Transverse colon (tissue), 4 donors: ENCODE results near the gene IFITM10.

Source experiments
- CTCF ChIP-seq, 5 experiments: fragments of 200-600 bp in 3 of 5; fragments of 450-650 bp in 2 of 5; sonication (generic) in 3 of 5; IDR thresholded peaks; 1 replicate in 2 of 5; 2 replicates in 3 of 5; pipeline ENCODE4 v1.5.1; 2016 to 2017; ENCODE audit warnings: antibody characterized with exemption in 5 of 5, inconsistent platforms in 3 of 5, mild to moderate bottlenecking in 2 of 5, moderate library complexity in 1 of 5
- EP300 ChIP-seq: sonication (generic); formaldehyde crosslinking; IDR thresholded peaks from one replicate; pipeline ENCODE4 v1.6.1; 2017; ENCODE audit warnings: antibody characterized with exemption, low read depth
- POLR2A ChIP-seq: fragments of 450-650 bp; IDR thresholded peaks from one replicate; pipeline ENCODE4 v1.6.1; 2016; ENCODE audit warnings: antibody characterized with exemption, mild to moderate bottlenecking, moderate library complexity
- POLR2AphosphoS5 ChIP-seq, 3 donors: sonication (generic); formaldehyde crosslinking; IDR thresholded peaks; one replicate each; pipeline ENCODE4 v1.6.1; 2016; ENCODE audit warnings: antibody characterized with exemption in 3 of 3

GRCh38 chr11:1770528-1770927 lies 20.1 kb upstream of the IFITM10 start:
- TF ChIP-seq POLR2AphosphoS5 (IDR thresholded peaks at IDR 0.05) (no peak), CTCF (IDR thresholded peaks at IDR 0.05) (no peak), POLR2A (no peak), EP300 (no peak)
